Hematopoietic multipotent progenitor cell treated with erythropoietin and hydrocortisone succinate and interleukin-3 and kit ligand, for 15 days (in vitro differentiated cells): ENCODE data around the gene CACNB2.

Experiments
- DNase-seq: peaks from one replicate; pipeline ENCODE4 v3.0.0-alpha.2; 2015; ENCODE audit warnings: low spot score

The CACNB2 gene

DNA sequence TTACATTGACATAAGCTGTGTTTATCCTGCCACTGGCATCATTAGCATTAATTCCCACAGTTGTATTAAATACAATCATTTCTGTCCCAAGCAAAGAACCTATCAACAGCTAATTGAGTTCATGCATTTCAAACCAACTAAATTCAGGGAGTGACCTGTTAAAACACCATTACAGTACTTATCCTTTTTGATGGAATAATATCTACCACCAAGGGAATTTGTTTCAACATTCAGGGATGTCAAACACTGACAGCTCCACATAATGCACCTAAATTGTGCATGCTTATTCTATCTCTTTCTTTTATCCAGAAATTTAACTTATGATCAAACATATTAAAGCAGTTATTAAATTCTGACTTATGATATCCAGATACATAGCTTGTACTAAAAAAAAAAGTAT is 374.3 kb downstream of the CACNB2 start:
- no peak for DNase-seq

DNA sequence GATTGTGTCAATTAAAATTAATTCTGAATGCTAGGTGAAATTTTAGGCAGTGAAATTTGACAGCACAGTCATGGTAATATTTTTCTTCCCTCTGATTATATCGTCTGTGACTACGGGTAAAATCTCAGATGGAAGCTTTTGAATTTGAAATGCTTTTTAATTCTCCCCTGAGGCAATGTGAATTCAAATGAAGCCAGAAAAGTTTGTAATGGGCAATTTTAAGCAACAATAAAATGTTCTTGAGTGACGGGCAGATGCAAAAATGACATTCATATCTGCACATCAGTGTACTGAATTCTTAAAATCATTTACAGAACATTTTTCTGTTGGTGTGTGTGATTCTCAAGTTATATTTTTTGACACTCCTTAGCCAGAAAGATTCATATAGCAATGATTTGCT is 376.6 kb downstream of the CACNB2 start:
- DNase-seq = no peak

DNA sequence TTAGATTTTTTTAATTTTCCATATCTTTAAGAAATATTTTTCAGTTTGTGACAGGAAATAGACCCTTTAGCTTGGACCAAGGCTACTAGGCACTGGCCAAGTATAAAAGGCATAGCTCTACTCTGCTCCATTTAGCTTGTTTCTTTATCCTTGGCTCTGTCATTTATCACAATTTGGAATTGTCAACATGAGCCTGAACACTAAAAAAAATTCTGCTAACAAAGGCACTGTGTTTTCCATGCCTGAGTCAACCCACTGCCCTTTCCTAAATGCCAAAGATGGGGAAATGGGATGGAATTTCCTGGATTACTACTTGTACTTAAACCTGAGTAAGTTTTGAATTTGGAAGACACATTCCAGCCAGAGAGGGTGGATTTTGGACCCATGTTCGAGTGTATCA is 382.8 kb downstream of the CACNB2 start:
- DNase-seq = no peak

DNA sequence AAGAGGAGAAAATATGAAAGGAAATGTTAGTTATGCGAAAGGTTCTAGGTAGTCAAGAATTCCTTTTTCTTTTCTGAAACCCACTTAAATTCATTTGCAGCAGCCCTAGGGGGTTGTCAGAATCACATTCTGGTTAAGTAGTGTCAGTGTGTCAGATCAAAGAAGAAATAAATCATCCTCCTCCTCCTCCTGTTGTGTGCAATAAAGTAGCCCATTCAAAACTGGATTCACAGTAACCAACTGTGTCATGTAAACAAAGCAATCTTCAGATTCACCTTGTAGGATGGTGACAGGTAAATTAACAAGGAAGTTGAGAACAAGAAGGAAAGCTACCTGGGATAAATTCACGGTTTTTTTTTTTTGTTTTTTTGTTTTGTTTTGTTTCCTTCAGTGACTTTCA is 383.6 kb downstream of the CACNB2 start:
- no peak for DNase-seq

DNA sequence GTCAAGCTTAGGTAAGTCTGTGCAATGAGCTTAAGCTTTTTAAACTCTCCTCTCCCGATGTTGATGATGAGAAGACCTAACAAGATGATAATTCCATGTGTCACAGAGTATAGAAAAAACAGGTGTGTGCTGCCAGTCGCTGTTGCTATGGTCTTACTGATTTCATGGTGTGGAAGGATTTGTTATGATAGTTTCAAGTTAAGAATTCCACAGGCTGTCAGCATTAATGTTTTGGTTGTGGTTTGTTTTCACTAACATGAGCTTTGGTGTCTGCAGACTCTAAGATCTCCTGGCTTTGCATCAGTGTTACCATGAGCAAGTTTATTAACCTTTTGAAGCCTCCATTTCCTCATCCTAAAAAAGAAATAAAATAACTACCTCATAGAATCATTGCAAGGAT is 387.5 kb downstream of the CACNB2 start:
- no peak for DNase-seq

DNA sequence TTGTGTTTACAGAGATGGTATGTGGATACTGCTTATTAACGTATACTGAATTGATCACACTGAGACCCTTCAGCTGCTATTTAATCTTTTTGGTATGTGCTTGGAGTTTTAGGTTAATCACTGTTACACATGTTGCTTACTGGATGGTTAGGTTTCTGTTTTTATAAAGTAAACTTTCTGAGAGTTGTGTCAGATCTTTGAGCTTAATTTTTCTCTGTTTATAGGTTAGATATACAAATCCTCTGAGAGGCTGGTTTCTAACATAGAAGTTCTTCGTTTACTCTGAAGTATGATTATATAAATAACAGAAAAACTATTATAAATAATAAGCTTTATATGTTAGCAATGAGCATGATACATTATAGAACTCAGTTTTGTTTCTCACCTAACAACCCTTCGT is 388.1 kb downstream of the CACNB2 start:
- DNase-seq = no peak

DNA sequence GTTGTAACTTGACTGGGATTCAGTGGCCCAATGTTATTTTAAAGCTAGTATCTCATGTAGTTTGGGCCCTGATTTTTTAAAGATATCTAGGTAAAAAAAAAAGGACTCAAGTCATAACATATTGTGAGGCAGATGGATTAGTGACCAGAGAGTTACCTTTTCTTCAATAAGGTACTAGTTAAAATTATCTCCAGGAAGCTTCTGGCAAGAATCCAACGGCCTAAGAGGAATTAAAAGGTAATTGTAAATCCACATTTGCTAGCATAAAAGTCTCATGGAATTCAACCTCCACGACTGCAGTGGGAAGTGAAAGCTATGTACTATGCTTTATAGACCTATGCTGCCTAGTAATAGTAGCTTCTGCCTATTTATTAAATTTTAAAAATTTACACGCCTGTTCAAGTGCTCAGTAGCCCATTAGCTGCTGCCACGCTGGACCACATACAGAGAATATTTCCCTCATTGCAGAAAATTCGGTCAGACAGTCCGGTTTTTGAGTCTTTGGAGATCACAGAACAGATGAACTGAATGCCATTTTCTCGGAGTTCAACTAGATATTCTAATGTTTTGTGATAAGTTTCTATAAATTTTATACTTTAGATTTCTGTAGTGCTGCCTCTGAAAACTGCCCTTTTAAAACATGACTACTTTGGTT is 392.8 kb downstream of the CACNB2 start:
- no peak for DNase-seq

DNA sequence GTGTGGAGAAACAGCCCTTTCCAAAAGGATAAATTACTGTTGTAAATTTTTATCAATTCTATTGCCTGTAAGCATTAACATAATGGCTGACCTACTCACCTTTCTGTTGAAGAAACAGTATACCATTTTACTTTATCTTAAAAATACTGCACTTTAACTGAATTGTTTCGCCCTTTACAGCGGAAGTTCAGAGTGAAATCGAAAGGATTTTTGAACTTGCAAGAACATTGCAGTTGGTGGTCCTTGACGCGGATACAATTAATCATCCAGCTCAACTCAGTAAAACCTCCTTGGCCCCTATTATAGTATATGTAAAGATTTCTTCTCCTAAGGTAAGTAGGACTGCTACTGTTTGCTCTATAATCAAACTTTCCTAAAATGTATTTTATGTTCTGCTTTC is 393.7 kb downstream of the CACNB2 start:
- no peak for DNase-seq

DNA sequence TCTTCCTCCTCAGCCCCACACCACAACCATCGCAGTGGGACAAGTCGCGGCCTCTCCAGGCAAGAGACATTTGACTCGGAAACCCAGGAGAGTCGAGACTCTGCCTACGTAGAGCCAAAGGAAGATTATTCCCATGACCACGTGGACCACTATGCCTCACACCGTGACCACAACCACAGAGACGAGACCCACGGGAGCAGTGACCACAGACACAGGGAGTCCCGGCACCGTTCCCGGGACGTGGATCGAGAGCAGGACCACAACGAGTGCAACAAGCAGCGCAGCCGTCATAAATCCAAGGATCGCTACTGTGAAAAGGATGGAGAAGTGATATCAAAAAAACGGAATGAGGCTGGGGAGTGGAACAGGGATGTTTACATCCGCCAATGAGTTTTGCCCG is 399.1 kb downstream of the CACNB2 start:
- no peak for DNase-seq

DNA sequence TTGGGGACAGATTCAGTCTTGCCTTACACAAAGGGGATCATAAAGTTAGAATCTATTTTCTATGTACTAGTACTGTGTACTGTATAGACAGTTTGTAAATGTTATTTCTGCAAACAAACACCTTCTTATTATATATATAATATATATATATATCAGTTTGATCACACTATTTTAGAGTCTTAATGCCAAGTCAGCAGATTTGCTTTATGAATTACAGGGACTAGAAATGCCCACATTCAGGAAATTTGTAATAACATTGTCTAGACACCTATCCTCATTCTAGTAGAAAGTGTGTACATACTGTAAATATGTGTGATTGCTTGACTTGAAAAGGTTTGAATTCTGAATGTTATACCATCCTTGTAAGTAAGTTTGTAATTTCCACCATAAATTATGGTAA is 400.0 kb downstream of the CACNB2 start:
- DNase-seq = no peak

DNA sequence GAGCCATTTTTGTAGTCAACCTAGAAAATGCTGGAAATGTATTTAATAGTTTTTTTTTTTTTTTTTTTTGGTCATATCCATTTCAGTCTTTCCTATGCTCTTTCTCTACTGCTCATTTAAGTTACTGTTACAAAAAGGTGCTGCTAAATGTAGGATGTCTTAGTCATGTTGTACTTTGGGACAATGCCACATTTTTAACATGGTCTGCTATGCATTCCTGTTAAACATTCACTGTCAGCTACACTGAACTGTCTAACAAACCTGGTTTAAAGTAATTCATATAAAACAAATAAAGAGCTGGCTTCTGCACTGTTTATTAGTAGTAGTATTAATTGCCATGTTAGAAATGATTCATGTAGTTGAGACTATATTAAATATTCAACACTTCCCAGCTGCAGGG is 402.6 kb downstream of the CACNB2 start:
- no peak for DNase-seq

DNA sequence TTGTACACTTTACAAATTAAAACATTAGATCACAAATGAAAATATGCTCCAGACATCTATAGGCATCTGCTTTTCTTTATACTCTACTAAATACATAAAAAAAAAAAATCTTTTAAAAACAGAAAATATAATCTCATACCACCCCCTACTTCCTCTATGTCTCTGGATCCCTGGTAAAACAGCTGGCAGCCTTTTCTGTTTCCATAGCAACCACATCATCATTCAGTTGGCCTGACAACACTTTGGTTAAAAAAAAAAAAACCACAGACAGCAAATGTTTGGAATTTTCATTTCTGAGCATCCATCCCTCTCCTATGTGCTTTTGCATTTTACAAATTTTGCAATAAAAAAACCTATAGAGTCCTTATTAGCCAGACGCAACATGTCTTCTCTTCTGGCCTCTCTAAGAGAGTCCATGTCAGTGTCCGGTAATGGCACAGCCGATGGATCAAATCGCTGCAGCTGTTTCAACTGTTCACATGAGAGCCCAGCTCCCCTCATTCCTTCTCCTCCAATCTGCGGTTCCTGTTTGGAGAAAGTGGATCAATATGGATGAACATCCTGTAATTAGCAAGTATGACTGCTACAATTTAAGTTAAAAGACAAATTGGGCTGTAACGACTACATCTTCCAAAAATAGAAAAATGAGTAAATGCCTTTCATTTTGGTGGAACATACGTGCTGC is 405.5 kb downstream of the CACNB2 start:
- no peak for DNase-seq

DNA sequence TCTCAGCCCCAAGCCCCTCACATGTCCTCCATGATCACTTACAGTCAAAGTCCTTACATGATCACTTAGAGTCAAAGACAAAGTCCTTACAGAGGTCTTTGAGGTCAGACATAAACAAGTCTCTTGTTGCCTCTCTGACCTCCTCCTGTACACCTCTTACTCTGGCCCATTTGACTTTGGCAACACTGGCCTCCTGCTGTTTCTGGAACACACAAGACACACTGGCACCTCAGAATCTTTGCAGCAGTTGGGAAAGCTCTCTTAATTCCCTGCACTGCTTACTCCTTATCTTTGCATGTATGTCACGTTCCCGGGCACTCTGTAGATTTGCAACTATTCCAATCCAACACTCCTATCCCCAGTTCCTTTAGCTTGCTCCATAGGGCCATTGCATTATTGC is 408.9 kb downstream of the CACNB2 start:
- no peak for DNase-seq

DNA sequence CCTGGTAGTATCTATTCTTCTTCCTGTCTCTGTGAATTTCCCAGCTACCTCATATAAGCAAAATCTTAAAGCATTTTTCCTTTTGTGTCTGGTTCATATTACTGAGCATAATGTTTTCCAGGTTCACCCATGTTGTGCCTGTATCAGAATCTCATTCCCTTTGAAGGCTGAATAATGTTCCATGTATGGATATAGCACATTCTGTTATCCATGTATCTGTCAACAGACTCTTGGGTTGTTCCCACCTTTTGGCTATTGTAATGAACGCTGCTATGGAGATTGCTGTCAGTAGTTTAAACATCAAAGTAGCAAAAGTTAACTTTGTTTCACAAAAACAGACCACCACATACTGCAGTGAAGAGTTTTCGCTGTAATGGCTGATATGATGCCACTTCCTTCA is 411.2 kb downstream of the CACNB2 start:
- DNase-seq = no peak

DNA sequence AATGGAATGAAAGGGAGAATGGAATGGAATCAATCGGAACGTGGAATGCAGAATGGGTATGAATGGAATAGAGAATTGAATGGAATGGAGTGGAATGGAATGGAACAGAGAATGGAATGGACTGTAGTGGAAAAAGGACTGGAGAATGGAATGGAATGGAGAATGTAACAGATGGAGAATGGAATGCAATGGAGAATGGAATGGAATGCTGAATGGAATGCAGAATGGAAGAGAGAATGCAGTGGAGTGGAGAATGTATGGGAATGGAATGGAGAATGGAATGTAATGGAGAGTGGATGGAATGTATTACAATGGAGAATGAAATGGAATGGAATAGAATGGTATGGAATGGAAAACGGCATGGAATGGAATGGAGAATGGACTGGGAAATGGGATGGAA is 414.3 kb downstream of the CACNB2 start:
- no peak for DNase-seq

DNA sequence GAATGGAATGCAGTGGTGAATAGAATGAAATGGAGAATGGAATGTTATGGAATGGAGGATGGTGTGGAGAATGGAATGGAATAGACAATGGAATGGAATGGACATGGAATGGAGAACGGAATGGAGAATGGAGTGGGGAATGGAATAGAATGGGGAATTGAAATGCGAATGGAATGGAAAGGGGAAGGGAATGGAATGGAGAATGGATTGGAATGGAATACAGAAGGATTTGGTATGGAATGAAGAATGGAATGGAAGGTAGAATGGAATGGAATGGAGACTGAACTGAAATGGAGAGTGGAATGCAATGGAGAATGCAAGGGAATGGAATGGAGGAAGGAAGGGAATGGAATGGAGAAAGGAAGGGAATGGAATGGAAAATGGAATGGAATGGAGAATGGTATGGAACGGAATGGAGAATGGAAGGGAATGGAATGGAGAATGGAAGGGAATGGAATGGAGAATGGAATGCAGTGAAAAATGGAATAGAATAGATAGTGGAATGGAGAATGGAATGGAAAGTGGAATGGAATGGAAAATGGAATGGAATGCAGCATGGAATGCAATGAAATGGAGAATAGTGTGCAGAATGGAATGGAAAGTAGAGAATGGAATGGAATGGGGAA is 416.4 kb downstream of the CACNB2 start:
- DNase-seq = no peak

DNA sequence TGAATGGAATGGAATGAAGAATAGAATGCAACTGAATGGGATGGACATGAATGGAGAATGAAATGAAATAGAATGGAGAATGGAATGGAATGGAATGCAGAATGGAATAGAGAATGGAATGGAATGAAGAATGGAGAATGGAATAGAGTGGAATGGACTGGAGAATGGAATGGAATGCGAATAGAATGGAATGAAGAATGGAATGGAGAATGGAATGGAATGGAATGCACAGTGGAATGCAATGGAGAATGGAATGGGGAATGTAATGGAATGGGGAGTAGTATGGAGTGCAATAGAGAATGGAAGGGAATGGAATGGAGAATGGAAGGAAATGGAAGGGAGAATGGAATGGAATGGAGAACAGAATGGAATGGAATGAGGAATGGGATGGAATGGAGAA is 417.7 kb downstream of the CACNB2 start:
- no peak for DNase-seq

DNA sequence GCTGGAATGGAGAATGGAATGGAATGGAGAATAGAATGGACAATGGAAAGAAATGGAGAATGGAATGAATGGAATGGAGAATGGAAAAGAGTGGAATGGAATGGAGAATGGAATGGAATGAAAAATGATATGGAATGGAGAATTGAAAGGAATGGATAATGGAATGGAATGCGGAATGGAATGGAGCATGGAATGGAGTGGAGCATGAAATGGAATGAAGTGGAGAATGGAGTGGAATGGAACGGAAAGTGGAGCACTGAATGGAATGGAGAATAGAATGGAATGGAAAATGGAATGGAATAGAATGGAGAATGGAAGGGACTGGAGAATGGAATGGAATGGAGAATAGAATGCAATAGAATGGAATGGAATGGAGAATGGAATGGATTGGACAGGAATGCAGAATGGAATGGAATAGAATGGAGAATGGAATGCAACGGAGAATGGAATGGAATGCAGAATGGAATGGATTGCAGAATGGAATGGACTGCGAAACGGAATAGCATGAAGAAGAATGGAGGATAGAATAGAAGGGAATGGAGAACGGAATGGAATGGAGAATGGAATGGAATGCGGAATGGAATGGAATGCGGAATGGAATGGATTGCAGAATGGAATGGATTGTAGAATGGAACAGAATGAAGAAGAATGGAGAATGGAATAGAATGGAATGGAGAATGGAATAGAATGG is 421.8 kb downstream of the CACNB2 start:
- DNase-seq = no peak

DNA sequence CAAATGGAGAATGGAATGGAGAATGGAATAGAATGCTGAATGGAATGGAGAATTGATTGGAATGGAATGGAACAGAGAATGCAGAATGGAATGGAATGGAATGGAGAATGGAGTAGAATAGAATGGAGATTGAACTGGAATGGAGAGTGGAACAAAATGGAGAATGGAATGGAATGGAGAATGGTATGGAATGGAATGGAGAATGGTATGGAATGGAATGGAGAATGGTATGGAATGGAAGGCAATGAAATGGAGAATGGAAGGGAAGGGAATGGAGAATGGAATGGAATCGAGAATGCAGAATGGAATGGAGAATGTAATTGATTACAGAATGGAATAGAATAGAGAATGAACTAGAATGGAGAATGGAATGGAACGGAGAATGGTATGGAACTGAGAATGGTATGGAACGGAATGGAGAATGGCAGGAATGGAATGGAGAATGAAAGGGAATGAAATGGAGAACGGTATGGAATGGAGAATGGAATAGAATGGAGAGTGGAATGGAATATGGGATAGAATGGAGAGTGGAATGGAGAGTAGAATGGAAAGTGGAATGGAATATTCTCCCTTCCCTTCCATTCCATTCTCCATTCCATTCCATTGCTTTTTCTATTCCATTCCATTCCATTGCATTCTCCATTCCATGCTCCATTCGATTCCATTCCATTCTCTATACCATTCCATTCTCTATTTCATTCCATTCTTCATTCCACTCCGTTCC is 422.9 kb downstream of the CACNB2 start:
- no peak for DNase-seq

DNA sequence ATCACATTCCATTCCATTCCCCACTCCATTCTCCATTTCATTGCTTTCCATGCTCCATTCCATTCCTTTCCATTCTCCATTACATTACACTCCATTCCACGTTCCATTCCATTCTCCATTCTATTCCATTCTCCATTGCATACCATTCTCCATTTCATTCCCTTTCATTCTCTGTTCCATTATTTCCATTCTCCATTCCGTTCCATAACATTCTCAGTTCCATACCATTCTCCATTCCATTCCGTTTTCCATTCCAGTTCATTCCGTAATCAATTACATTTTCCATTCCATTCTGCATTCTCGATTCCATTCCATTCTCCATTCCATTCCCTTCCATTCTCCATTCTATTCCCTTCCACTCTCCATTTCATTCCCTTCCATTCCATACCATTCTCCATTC is 424.8 kb downstream of the CACNB2 start:
- DNase-seq = no peak

DNA sequence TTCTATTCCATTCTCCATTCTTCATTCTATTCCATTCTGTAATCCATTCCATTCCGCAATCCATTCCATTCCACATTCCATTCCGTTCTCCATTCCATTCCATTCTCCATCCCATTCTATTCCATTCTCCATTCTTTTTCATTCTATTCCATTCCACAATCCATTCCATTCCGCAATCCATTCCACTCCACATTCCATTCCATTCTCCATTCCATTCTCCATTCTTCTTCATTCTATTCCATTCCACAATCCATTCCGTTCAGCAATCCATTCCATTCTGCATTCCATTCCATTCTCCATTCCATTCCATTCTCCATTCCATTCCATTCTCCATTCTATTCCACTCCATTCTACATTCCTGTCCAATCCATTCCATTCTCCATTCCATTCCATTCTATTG is 426.0 kb downstream of the CACNB2 start:
- DNase-seq = no peak

DNA sequence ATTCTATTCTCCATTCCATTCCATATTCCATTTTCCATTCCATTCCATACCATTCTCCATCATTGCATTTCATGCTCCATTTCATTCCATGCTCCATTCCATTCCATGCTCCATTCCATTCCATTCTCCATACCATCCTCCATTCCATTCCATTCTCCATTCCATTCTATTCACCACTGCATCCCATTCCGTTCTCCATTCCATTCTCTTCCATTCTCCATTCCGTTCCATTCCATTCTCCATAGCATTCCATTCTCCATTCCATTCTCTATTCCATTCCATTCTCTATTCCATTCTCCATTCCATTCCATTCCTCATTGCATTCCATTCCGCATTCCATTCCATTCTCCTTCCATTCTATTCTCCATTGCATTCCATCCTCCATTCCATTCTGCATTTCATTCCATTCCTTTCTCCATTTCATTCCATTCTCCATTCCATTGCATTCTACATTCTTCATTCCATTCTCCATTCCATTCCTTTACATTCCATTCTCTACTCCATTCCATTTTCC is 427.2 kb downstream of the CACNB2 start:
- no peak for DNase-seq
